Measurements from ENCODE around the gene ZFR2.
"Not testable (repeated sequence)": the region's sequence is repeated elsewhere in the genome, so short reads cannot be mapped to it uniquely, and the experiment has no call there.

The ZFR2 gene

GRCh38 chr19:3836887-3837286 is 32.0 kb downstream of the ZFR2 start:
- peak in 1 of 5 experiments; percentile 14 for DNase-seq

GRCh38 chr19:3835055-3835435 is 33.8 kb downstream of the ZFR2 start:
- DNase-seq: no peak

- no peak for DNase-seq
Observed at GRCh38 chr19:3834349-3835054, 34.3 kb downstream of the ZFR2 start.

DNA sequence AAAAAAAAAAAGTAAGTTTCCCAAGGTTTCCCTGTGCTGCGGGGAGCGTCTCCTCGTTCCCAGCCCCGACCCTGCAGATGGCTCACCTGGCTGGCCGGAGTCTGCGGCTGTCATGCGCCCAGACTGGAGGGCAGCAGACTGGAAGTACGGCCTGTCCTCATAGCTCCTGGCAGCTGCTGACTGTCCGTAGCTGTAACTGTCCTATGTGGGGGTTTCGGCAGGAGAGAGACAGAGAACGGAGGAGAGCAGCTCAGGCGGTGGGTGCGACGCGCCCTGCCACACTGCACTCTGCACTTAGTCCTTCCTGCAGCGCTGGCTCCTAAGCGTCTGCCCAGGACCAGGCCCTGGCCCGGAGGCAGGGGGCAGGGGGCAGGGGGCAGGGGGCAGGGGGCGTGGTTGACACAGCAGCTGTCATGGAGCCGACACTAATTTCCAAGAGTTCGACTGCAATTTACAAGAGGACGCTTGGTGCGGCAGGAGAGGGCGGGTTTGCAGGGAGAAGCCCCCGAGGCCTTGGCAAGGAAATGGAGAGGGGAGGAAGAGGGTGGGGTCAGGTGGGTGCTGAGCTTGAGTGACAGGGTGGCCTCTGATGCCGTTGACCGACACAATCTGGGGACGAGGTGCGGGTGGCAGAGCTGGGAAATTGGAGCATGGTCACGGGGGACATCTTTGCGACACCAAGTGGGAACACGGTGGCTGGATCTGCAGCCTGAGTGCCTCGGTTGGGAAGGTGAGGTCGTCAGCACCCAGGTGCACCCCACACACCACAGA is 35.1 kb downstream of the ZFR2 start:
- no peak for DNase-seq

GRCh38 chr19:3832001-3832400 is 36.8 kb downstream of the ZFR2 start:
- DNase-seq: no peak

DNA sequence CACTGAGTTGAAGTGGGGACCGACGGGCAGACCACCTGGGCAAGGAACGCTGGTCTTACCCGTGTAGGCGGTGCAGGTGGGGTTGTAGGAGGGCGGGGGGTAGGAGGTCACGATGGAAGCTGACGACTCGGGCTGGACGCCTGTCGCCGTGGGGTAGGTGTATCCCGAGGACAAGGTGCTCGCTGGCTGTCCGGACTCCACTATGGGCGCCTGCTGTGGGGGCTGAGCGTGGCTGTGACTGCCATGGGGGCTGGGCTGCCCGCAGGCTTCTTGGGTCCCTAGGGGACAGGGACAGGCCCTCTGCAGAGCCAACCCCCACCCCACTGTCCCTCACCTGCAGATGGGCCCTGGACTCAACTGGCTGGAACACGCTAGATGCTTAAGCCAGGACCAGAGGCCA is 37.2 kb downstream of the ZFR2 start:
- DNase-seq: no peak

GRCh38 chr19:3830621-3831589 is 37.9 kb downstream of the ZFR2 start:
- DNase-seq: no peak

- no peak for DNase-seq
Observed at GRCh38 chr19:3827306-3827705, 41.5 kb downstream of the ZFR2 start.

- DNase-seq: no peak
Observed at GRCh38 chr19:3826163-3826562, 42.7 kb downstream of the ZFR2 start.

GRCh38 chr19:3825286-3825956 is 43.4 kb downstream of the ZFR2 start:
- DNase-seq: no peak

- DNase-seq: no peak
Observed at GRCh38 chr19:3823350-3823713, 45.5 kb downstream of the ZFR2 start.

- DNase-seq: no peak
Observed at GRCh38 chr19:3822683-3823349, 46.0 kb downstream of the ZFR2 start.

- peak; percentile 76 to 88 (median 80) for DNase-seq
Observed at GRCh38 chr19:3821857-3822364, 46.9 kb downstream of the ZFR2 start.

GRCh38 chr19:3821156-3821555 is 47.7 kb downstream of the ZFR2 start:
- DNase-seq: no peak

- DNase-seq: no peak
Observed at GRCh38 chr19:3819989-3820388, 48.8 kb downstream of the ZFR2 start.

GRCh38 chr19:3818918-3819317 is 49.9 kb downstream of the ZFR2 start:
- no peak for DNase-seq

DNA sequence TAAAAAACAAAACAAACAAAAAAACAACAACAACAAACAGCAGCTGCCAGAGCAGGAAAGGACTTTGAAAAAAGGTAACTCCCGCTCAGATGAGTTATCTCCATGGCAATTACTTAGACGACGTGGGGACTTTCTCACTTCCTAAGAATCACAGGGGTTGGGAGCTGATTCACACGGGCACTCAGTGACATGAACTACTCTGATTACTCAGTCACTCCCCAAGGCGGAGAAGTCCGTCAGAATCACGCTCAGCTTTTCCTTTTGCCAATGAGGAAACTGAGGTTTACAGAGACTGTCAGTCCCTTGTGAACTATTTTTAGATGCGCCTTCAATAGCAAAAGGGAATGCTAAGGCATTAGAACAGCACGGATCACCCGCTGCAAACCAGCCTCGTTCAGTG is 50.4 kb downstream of the ZFR2 start:
- DNase-seq: no peak

GRCh38 chr19:3817761-3818160 is 51.1 kb downstream of the ZFR2 start:
- no peak for DNase-seq

GRCh38 chr19:3816566-3817218 is 52.1 kb downstream of the ZFR2 start:
- no peak for DNase-seq

- DNase-seq: not testable (repeated sequence)
Observed at GRCh38 chr19:3816148-3816547, 52.7 kb downstream of the ZFR2 start.

DNA sequence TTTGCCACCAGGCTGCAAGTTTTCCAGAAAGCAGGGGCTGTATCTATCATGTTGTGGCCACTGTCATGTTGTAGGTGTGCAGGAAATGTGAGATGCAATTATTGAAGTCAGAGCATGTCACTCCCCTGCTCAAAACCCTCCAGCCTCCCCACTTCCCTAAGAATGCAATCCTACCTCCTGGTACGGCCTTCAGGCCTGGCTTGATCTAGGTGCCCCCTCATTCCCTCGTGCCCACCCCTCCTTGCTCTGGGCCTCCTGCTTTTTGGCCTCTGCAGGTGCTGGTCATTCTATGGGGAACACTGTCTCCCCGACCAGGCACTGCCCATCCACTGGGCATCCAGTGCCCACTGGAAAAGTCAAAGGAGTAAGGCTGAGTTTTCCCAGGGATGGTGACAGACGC is 54.2 kb downstream of the ZFR2 start:
- no peak for DNase-seq

Measured in T-helper 2 cell (primary cell).